B cell (primary cell): Measurements from ENCODE around the gene AQP5. TPM values are rescaled to one million over a fixed set of nuclear protein-coding genes. Genes with fewer than 3 reads are reported as not detected.

Experiments
- ATAC-seq: fragments of 200-7000 bp; cut with Tn5 transposase; one replicate; pipeline ENCODE4 v1.10.0; 2021; ENCODE audit warnings: low read depth, mild to moderate bottlenecking, moderate number of reproducible peaks, moderate library complexity
- CTCF ChIA-PET: fragments of 350-600 bp; sonication (Branson Sonifier 250); formaldehyde crosslinking; loops from one replicate; lab custom pipeline; 2021; ENCODE audit warnings: antibody characterized with exemption, inconsistent platforms; lab: Charles Lee
- POLR2A ChIA-PET: fragments of 350-600 bp; sonication (Branson Sonifier 250); formaldehyde crosslinking; loops from one replicate; lab custom pipeline; 2021; ENCODE audit warnings: antibody characterized with exemption; lab: Charles Lee
- DNase-seq: peaks from one replicate; pipeline ENCODE4 v3.0.0; 2013
- H2AFZ ChIP-seq: 2 replicates; pipeline ENCODE4 v1.6.1; 2012; ENCODE audit warnings: mild to moderate bottlenecking, low read depth, low read length; ENCODE audit not compliant: insufficient read depth, poor library complexity, severe bottlenecking
- H3K27ac ChIP-seq, 2 donors: 1 replicate in 1 of 2; 2 replicates in 1 of 2; pipeline ENCODE4 v1.5.1; 2012 to 2013; ENCODE audit warnings: low read length in 2 of 2, mild to moderate bottlenecking in 2 of 2, moderate library complexity in 1 of 2
- H3K27me3 ChIP-seq, 4 experiments: fragments of 200-600 bp in 1 of 4; sonication (generic) in 1 of 4; replicated peaks in 1 of 4; 1 replicate in 2 of 4; 2 replicates in 2 of 4; pipeline versions ENCODE4 v1.6.1 to v1.7.0; 2013 to 2016; ENCODE audit warnings: low read length in 3 of 4, mild to moderate bottlenecking in 2 of 4, mixed read lengths in 1 of 4, moderate library complexity in 1 of 4; ENCODE audit not compliant: insufficient read depth in 4 of 4, control insufficient read depth in 3 of 4; ENCODE audit errors: control extremely low read depth in 1 of 4
- H3K36me3 ChIP-seq, 2 experiments: replicated peaks in 1 of 2; 1 replicate in 1 of 2; 2 replicates in 1 of 2; pipeline versions ENCODE4 v1.6.1 to v1.7.1; 2013; ENCODE audit warnings: low read length in 1 of 2; ENCODE audit not compliant: insufficient read depth in 2 of 2, control insufficient read depth in 1 of 2; ENCODE audit errors: control extremely low read depth in 1 of 2, extremely low read depth in 1 of 2
- H3K4me1 ChIP-seq, 2 donors: fragments of 200-600 bp in 1 of 2; sonication (generic) in 1 of 2; 1 replicate in 1 of 2; 2 replicates in 1 of 2; pipeline versions ENCODE4 v1.5.1 to v1.6.1; 2013 to 2017; ENCODE audit warnings: low read length in 2 of 2; ENCODE audit not compliant: control insufficient read depth in 2 of 2, insufficient read depth in 2 of 2
- H3K4me2 ChIP-seq: replicated peaks from 2 replicates; pipeline ENCODE3; 2012; ENCODE audit warnings: mild to moderate bottlenecking, low read depth, low read length; ENCODE audit not compliant: poor library complexity, severe bottlenecking
- H3K4me3 ChIP-seq, 5 experiments: fragments of 200-600 bp in 1 of 5; sonication (generic) in 1 of 5; 1 replicate in 3 of 5; 2 replicates in 2 of 5; pipeline versions ENCODE4 v1.5.1 to v1.7.0; 2011 to 2016; ENCODE audit warnings: low read length in 4 of 5, mild to moderate bottlenecking in 4 of 5, low read depth in 2 of 5, control low read depth in 1 of 5, moderate library complexity in 1 of 5; ENCODE audit not compliant: insufficient read depth in 1 of 5; ENCODE audit errors: control extremely low read depth in 1 of 5, extremely low read depth in 1 of 5
- H3K79me2 ChIP-seq: fragments of 200-600 bp; sonication (generic); one replicate; pipeline ENCODE4 v1.6.0; 2016; ENCODE audit warnings: low read length; ENCODE audit not compliant: control insufficient read depth, insufficient read depth
- H3K9ac ChIP-seq: fragments of 200-600 bp; sonication (generic); 2 replicates; pipeline ENCODE4 v1.6.1; 2017; ENCODE audit warnings: mild to moderate bottlenecking, low read length, moderate library complexity
- H3K9me3 ChIP-seq, 3 donors: one replicate each; pipeline versions ENCODE4 v1.6.1 to v1.7.1; 2013; ENCODE audit warnings: low read length in 2 of 3; ENCODE audit not compliant: control insufficient read depth in 2 of 3, insufficient read depth in 1 of 3; ENCODE audit errors: control extremely low read depth in 1 of 3
- H4K20me1 ChIP-seq: 2 replicates; pipeline ENCODE4 v1.6.0; 2012; ENCODE audit warnings: mild to moderate bottlenecking, low read length; ENCODE audit not compliant: insufficient read depth, control insufficient read depth, poor library complexity, severe bottlenecking
- H3K27ac Mint-ChIP-seq: one replicate; pipeline ENCODE4 v1.8.0; 2021; ENCODE audit warnings: mixed read lengths
- H3K27me3 Mint-ChIP-seq: one replicate; pipeline ENCODE4 v1.8.0; 2021; ENCODE audit warnings: mixed read lengths
- H3K4me1 Mint-ChIP-seq: one replicate; pipeline ENCODE4 v1.8.0; 2021; ENCODE audit warnings: mixed read lengths
- H3K4me3 Mint-ChIP-seq: one replicate; pipeline ENCODE4 v1.8.0; 2021; ENCODE audit warnings: mixed read lengths
- H3K9me3 Mint-ChIP-seq: one replicate; pipeline ENCODE4 v1.8.0; 2022; ENCODE audit warnings: mixed read lengths; ENCODE audit not compliant: insufficient read depth
- CTCF ChIP-seq: fragments of 200-600 bp; IDR thresholded peaks from one replicate; pipeline ENCODE4 v1.8.0; 2022; ENCODE audit warnings: antibody characterized with exemption, mild to moderate bottlenecking
- EZH2 ChIP-seq: IDR thresholded peaks from 2 replicates; pipeline ENCODE4 v1.6.1; 2012; ENCODE audit warnings: borderline replicate concordance, low read depth, mild to moderate bottlenecking, moderate library complexity, low read length; ENCODE audit not compliant: insufficient read depth, poor library complexity, severe bottlenecking
- WGBS: methylation state at CpG from one replicate; pipeline ENCODE4 v1.1.5; 2013; ENCODE audit warnings: missing lambda C conversion rate; ENCODE audit not compliant: insufficient coverage; 5-methylcytosine and 5-hydroxymethylcytosine counted together
- intact Hi-C: fragments of 100-400 bp; cut with micrococcal nuclease; formaldehyde crosslinking; loops from one replicate; pipeline ENCODE4 v1.10.0; 2022
- polyA plus RNA-seq: library from polyadenylated mRNA; depleted of rRNA; stranded (reverse); fragments of >200 nt; gene quantifications from 2 replicates; pipeline ENCODE4 v1.2.3, GENCODE V29; 2012
- total RNA-seq, 2 donors: library from RNA; stranded (reverse); fragments of 120-200 nt in 1 of 2; gene quantifications; 1 replicate in 1 of 2; 2 replicates in 1 of 2; pipeline versions ENCODE4 v1.2.3 to v1.2.4, GENCODE V29; 2013 to 2022

AQP5 gene
- total and polyA plus RNA-seq, 2 donors (not counting 1 experiment from before 2014, with no cell fraction given): not detected

DNA sequence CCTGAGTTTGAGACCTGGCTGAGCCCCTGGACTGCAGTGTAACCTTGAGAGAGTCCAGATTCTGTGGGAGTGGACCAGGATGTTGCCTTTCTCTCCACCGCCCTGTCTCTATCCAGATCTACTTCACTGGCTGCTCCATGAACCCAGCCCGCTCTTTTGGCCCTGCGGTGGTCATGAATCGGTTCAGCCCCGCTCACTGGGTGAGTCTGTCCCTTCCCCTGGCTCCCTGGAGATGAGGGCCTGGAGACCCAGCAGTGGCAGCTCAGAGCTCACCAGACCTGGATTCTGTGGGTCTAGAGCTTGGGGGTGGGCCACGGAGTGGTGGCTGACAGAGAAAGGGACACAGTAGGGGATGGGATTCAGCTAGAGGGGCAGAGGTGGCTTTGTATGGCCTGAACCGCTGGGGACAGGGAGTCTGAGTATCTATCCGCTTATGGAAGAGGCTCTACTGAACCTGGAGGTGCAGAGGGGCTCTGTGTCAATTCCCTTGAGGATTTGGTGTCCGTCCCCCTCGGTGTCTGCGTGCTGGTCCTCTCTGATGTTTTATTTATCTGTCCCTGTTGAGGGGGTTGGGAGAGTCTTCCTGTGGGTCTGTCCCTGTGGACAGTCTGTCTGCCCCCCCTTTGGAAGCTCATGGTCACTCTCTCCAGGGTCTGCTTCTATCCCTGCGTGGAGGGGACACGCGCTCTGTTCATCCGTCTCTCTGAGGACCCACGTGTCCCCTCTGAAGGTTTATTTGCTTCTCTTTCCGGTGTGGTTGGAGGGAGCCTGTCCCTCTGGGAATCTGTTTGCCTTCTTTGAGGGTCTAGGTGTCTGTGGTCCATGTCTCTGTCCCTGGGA is 2.5 kb downstream of the AQP5 start:
- ChIA-PET CTCF (interaction anchor here (0.8 to 3.3 kb wide), 6 partner anchors 15 to 107 kb away, joined by 3 to 28 read pairs (median 3); no protein-coding TSS in a partner anchor), POLR2A (no interaction called here)
- no peak overlapping the region for H3K27ac Mint-ChIP-seq
- H3K9me3 ChIP-seq: no peaks in the 10 kb centered on the region
- no peak overlapping the region for H3K4me2 ChIP-seq
- no peak for ATAC-seq
- WGBS: 80% methylated on average over 16 of the region's 17 CpGs
- no peak overlapping the region for H3K27ac ChIP-seq
- H3K4me1 ChIP-seq: peaks cover 14 to 27% of the 10 kb centered on the region in 2 donors
- peaks cover 14% of the 10 kb centered on the region for H3K4me1 Mint-ChIP-seq
- no peak overlapping the region for H3K4me3 ChIP-seq
- H4K20me1 ChIP-seq: no peaks in the 10 kb centered on the region
- no peak overlapping the region for H3K4me3 Mint-ChIP-seq
- H3K36me3 ChIP-seq: no peaks in the 10 kb centered on the region
- H3K27me3 Mint-ChIP-seq: peaks cover 58% of the 10 kb centered on the region
- H3K9ac ChIP-seq: no peak overlapping the region
- peaks cover 0 to 72% (median 28%) of the 10 kb centered on the region in 4 experiments for H3K27me3 ChIP-seq
- DNase-seq: no peak
- no peaks in the 10 kb centered on the region for H3K9me3 Mint-ChIP-seq
- no peaks in the 10 kb centered on the region for H3K79me2 ChIP-seq
- H2AFZ ChIP-seq: no peak overlapping the region
- TF ChIP-seq EZH2 (no peak), CTCF (no peak)
- intact Hi-C loops: no loop called here
